ENCODE data around the gene KLK10. TPM values are rescaled to one million over a fixed set of nuclear protein-coding genes. Genes with fewer than 3 reads are reported as not detected.

Gene KLK10
- total RNA-seq, 1 donor from 2014 or later, result not detected

GRCh38 chr19:50969413-50969760 is 50.1 kb downstream of the KLK10 start, which contains the start of gene KLK6:
TSS of gene KLK6 (minus strand) at chr19:50969591. CDS start at chr19:50968104, 1,487 bp downstream.
- intact Hi-C loops (cut with micrococcal nuclease), result no loop called here

GRCh38 chr19:50968716-50969412 is 50.6 kb downstream of the KLK10 start:
- intact Hi-C loops (cut with micrococcal nuclease), result no loop called here

- intact Hi-C loops (cut with micrococcal nuclease), result no loop called here
These were observed 51.4 kb downstream of the KLK10 start for GRCh38 chr19:50967929-50968715.

DNA sequence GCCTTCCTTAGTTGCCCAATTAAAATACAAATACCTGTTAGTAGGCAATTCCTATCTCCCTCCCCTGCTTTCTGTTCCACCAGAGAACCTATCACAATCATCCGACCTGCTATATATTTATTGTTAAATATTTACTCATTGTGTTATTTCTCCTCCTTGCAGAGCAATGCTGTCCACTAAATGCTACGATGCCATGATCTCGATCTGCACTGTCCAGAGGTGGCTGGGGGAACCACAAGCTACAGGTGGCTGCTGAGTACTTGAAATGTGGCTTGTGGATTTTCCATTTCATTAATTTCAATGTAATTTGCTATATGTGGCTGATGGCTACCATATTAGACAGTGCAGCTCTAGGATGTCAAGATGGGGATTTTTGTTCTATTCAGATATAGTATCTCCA is 55.2 kb downstream of the KLK10 start:
- intact Hi-C loops (cut with micrococcal nuclease), result no loop called here

GRCh38 chr19:50963381-50963780 is 56.1 kb downstream of the KLK10 start:
- intact Hi-C loops (cut with micrococcal nuclease), result no loop called here

Other genes with a start within 250 kb of the KLK10 start
- not detected in 2 replicates for gene GPR32, start 249.2 kb downstream of the KLK10 start, total RNA-seq
- not detected in 2 replicates for gene ACP4, start 229.3 kb downstream of the KLK10 start, total RNA-seq
- 1.7 and 2.6 TPM in 2 replicates for gene KLK1, start 195.9 kb downstream of the KLK10 start, total RNA-seq
- not detected in 2 replicates for gene KLK15, start 186.1 kb downstream of the KLK10 start, total RNA-seq
- not detected in 2 replicates for gene KLK3, start 164.8 kb downstream of the KLK10 start, total RNA-seq
- 0.16 and 0.27 TPM in 2 replicates for gene KLK2, start 146.3 kb downstream of the KLK10 start, total RNA-seq
- gene KLK4, start 108.3 kb downstream of the KLK10 start, total RNA-seq, result not detected in 2 replicates
- not detected in 2 replicates for gene KLK5, start 66.7 kb downstream of the KLK10 start, total RNA-seq
- not detected in 2 replicates for gene KLK6, start 50.1 kb downstream of the KLK10 start, total RNA-seq
- gene KLK7, start 35.8 kb downstream of the KLK10 start, total RNA-seq, result not detected in 2 replicates
- not detected in 2 replicates for gene KLK8, start 18.1 kb downstream of the KLK10 start, total RNA-seq
- gene KLK11, start 6.9 kb upstream of the KLK10 start, total RNA-seq, result not detected in 2 replicates
- not detected in 2 replicates for gene KLK12, start 15.3 kb upstream of the KLK10 start, total RNA-seq
- not detected in 2 replicates for gene KLK13, start 45.4 kb upstream of the KLK10 start, total RNA-seq
- gene KLK14, start 63.2 kb upstream of the KLK10 start, total RNA-seq, result 0.64 and 0.80 TPM in 2 replicates
- gene CTU1, start 88.7 kb upstream of the KLK10 start, total RNA-seq, result 8.2 and 9.0 TPM in 2 replicates
- 0.14 and 0.25 TPM in 2 replicates for gene SIGLEC9, start 105.2 kb upstream of the KLK10 start, total RNA-seq
- gene SIGLEC7, start 122.6 kb upstream of the KLK10 start, total RNA-seq, result not detected in 2 replicates
- gene CD33, start 205.4 kb upstream of the KLK10 start, total RNA-seq, result 15.0 and 18.7 TPM in 2 replicates
- not detected in 2 replicates for gene SIGLECL1, start 231.4 kb upstream of the KLK10 start, total RNA-seq

Data from T-helper 2 cell treated with Interferon-gamma antibody and Interleukin-4, amounts not matched to agents 100 ng/mL and 5 ng/mL, for 36 hours (primary cell).